Measurements from ENCODE around the gene OPN1SW. TPM values are rescaled to one million over a fixed set of nuclear protein-coding genes. Genes with fewer than 3 reads are reported as not detected.
A peak's percentile ranks its signal among the peaks of the same experiment; 100 is the strongest.

Gene OPN1SW
- total and polyA plus RNA-seq, 2 experiments from 2014 or later = 2.2 TPM; not detected in 1

DNA sequence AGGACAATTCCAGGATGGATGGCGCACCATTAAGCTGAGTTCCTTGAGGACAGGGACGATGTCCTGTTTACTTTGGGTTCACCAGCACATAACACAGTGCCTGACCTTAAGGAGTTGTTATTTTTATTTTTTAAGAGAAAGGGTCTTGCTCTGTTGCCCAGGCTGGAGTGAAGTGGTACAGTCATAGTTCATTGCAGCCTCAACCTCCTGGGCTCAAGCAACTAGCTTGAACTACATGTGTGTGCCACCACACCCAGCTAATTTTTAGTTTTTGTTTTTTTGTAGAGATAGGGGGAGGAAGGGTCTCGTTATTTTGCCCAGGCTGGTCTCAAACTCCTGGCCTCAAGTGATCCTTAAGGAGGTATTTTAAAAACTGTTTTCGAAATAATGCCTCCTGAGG lies 38.2 kb downstream of the OPN1SW start:
- H3K79me2 ChIP-seq (ENCODE audit: insufficient read depth) = peaks cover 33% of the 10 kb centered on the region
- H3K9me2 ChIP-seq (ENCODE audit: insufficient read depth) = no peaks in the 10 kb centered on the region
- peaks cover 48% of the 10 kb centered on the region for H3F3A ChIP-seq (ENCODE audit: insufficient read depth)
- no peak overlapping the region for H3K4me3 ChIP-seq
- no peak for DNase-seq
- no peak overlapping the region for H2AFZ ChIP-seq
- H4K20me1 ChIP-seq (ENCODE audit: insufficient read depth) = no peaks in the 10 kb centered on the region
- H3K9ac ChIP-seq = no peak overlapping the region
- no peaks in the 10 kb centered on the region for H3K36me3 ChIP-seq (ENCODE audit: low read depth)
- no peak for TF ChIP-seq EZH2phosphoT487 (IDR thresholded peaks at IDR 0.05; ENCODE audit: insufficient read depth, low read depth)
- TF ChIP-seq EZH2 (IDR thresholded peaks at IDR 0.05; ENCODE audit: insufficient read depth, poor library complexity, severe bottlenecking) = no peak
- H3K4me2 ChIP-seq (ENCODE audit: unreplicated experiment) = peak overlapping the region; percentile 89
- WGBS, 2 experiments (ENCODE audit: low coverage in 1 of 2, low lambda C conversion rate in 2 of 2, missing lambda C conversion rate in 2 of 2) = 66 to 80% methylated on average over 4 of the region's 4 CpGs
- in situ Hi-C loops (cut with MboI) = no loop called here
- no peaks in the 10 kb centered on the region for H3K9me3 ChIP-seq (ENCODE audit: low read depth)
- H3K4me1 ChIP-seq (ENCODE audit: insufficient read depth) = peaks cover 16% of the 10 kb centered on the region
- H3K27me3 ChIP-seq (replicated peaks; ENCODE audit: insufficient read depth) = no peaks in the 10 kb centered on the region
- peak overlapping the region; percentile 99 for H3K27ac ChIP-seq

DNA sequence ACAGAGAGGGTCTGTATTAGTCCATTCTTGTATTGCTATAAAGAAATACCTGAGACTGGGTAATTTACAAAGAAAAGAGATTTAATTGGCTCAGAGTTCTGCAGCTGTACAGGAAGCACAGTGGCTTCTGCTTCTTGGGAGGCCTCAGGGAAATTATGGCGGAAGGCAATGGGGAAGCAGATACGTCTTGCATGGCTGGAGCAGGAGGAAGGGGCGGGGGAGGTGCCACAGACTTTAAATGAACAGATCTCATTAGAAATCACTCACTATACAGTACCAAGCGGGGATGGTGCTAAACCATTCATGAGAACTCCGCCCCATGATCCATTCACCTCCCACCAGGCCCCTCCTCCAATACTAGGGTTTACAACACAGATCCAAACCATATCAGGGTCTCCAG lies 40.2 kb downstream of the OPN1SW start:
- Histone ChIP-seq H3K36me3 (ENCODE audit: low read depth) (no peaks in the 10 kb centered on the region), H3K4me1 (ENCODE audit: insufficient read depth) (peaks cover 15% of the 10 kb centered on the region), H3K27me3 (replicated peaks; ENCODE audit: insufficient read depth) (no peaks in the 10 kb centered on the region), H3K9me3 (ENCODE audit: low read depth) (no peaks in the 10 kb centered on the region), H3K9me2 (ENCODE audit: insufficient read depth) (no peaks in the 10 kb centered on the region), H2AFZ (no peak overlapping the region), H3F3A (ENCODE audit: insufficient read depth) (peaks cover 28% of the 10 kb centered on the region), H3K4me3 (no peak overlapping the region), H4K20me1 (ENCODE audit: insufficient read depth) (no peaks in the 10 kb centered on the region), H3K79me2 (ENCODE audit: insufficient read depth) (peaks cover 13% of the 10 kb centered on the region), H3K27ac (no peak overlapping the region), H3K4me2 (ENCODE audit: unreplicated experiment) (no peak overlapping the region), H3K9ac (no peak overlapping the region)
- no peak for DNase-seq
- WGBS, 2 experiments (ENCODE audit: low coverage in 1 of 2, low lambda C conversion rate in 2 of 2, missing lambda C conversion rate in 2 of 2) = 90 to 93% methylated on average over 5 of the region's 5 CpGs
- in situ Hi-C loops (cut with MboI) = no loop called here
- no peak for TF ChIP-seq EZH2phosphoT487 (IDR thresholded peaks at IDR 0.05; ENCODE audit: insufficient read depth, low read depth)
- no peak for TF ChIP-seq EZH2 (IDR thresholded peaks at IDR 0.05; ENCODE audit: insufficient read depth, poor library complexity, severe bottlenecking)

DNA sequence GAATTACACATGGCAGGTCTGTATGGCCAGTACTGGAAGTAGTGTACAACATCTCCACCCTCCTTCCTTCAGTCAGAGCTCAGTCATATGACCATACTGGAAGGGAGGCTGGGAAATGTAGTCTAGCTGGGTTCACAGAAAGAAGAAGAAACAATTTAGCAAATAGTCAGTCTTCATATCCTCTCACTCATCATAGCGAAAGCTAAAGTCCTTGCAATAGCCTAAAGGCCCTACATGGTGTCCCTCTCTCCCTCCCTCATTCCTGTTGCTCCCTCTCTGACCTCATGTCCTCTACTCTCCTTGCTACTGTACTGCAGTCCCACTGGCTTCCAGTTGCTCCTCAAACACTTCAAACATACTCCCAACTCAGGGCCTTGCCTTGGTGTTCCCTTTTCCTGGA lies 40.7 kb downstream of the OPN1SW start:
- Histone ChIP-seq H2AFZ (no peak overlapping the region), H3K27ac (no peak overlapping the region), H3K9me2 (ENCODE audit: insufficient read depth) (no peaks in the 10 kb centered on the region), H3K9me3 (ENCODE audit: low read depth) (no peaks in the 10 kb centered on the region), H3K9ac (no peak overlapping the region), H3K36me3 (ENCODE audit: low read depth) (no peaks in the 10 kb centered on the region), H3K79me2 (ENCODE audit: insufficient read depth) (peaks cover 7% of the 10 kb centered on the region), H3K27me3 (replicated peaks; ENCODE audit: insufficient read depth) (no peaks in the 10 kb centered on the region), H3K4me2 (ENCODE audit: unreplicated experiment) (no peak overlapping the region), H3K4me1 (ENCODE audit: insufficient read depth) (peaks cover 15% of the 10 kb centered on the region), H4K20me1 (ENCODE audit: insufficient read depth) (no peaks in the 10 kb centered on the region), H3F3A (ENCODE audit: insufficient read depth) (peaks cover 23% of the 10 kb centered on the region), H3K4me3 (no peak overlapping the region)
- 82 to 100% methylated on average over 1 of the region's 1 CpG for WGBS, 2 experiments (ENCODE audit: low coverage in 1 of 2, low lambda C conversion rate in 2 of 2, missing lambda C conversion rate in 2 of 2)
- in situ Hi-C loops (cut with MboI) = no loop called here
- no peak for DNase-seq
- no peak for TF ChIP-seq EZH2phosphoT487 (IDR thresholded peaks at IDR 0.05; ENCODE audit: insufficient read depth, low read depth)
- no peak for TF ChIP-seq EZH2 (IDR thresholded peaks at IDR 0.05; ENCODE audit: insufficient read depth, poor library complexity, severe bottlenecking)

DNA sequence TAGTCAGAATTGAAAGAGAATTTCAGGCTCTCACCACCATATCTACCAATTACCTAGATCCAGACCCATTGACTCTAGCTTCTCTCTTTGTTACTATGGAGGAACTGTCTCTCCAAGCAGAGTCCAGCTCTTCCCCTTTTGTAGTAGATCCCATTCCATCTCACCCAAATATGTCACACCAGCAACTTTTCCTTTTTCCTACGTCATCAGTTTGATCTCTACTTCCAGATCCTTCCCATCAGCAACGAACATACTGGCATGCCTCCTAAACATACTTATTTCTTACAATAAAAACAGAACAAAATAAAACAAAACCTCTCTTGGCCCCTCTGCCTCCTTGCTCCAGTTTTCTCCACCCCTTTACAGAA lies 42.3 kb downstream of the OPN1SW start:
- in situ Hi-C loops (cut with MboI) = no loop called here

More for the DNA sequence above, 42.3 kb downstream of the OPN1SW start:
- Histone ChIP-seq H3K4me2 (ENCODE audit: unreplicated experiment) (no peak overlapping the region), H3K36me3 (ENCODE audit: low read depth) (no peaks in the 10 kb centered on the region), H3K9me3 (ENCODE audit: low read depth) (no peaks in the 10 kb centered on the region), H3K4me1 (ENCODE audit: insufficient read depth) (peaks cover 11% of the 10 kb centered on the region), H3K4me3 (no peak overlapping the region), H3K79me2 (ENCODE audit: insufficient read depth) (no peaks in the 10 kb centered on the region), H4K20me1 (ENCODE audit: insufficient read depth) (no peaks in the 10 kb centered on the region), H3K27ac (no peak overlapping the region), H3F3A (ENCODE audit: insufficient read depth) (peaks cover 12% of the 10 kb centered on the region), H3K27me3 (replicated peaks; ENCODE audit: insufficient read depth) (no peaks in the 10 kb centered on the region), H3K9ac (no peak overlapping the region), H3K9me2 (ENCODE audit: insufficient read depth) (no peaks in the 10 kb centered on the region), H2AFZ (no peak overlapping the region)
- WGBS, 2 experiments (ENCODE audit: low coverage in 1 of 2, low lambda C conversion rate in 2 of 2, missing lambda C conversion rate in 2 of 2) = 73 to 76% methylated on average over 2 of the region's 2 CpGs
- no peak for DNase-seq
- TF ChIP-seq EZH2 (IDR thresholded peaks at IDR 0.05; ENCODE audit: insufficient read depth, poor library complexity, severe bottlenecking) = no peak
- TF ChIP-seq EZH2phosphoT487 (IDR thresholded peaks at IDR 0.05; ENCODE audit: insufficient read depth, low read depth) = no peak

Measured in GM23248 (cell line).